HG03342 (cell line): ENCODE results near the gene PDS5A.
"Not testable (repeated sequence)": the region's sequence is repeated elsewhere in the genome, so short reads cannot be mapped to it uniquely, and the experiment has no call there.

Experiments
- ATAC-seq: cut with Tn5 transposase; IDR thresholded peaks from one replicate; pipeline ENCODE4 v1.9.1; 2021; ENCODE audit warnings: mild to moderate bottlenecking, moderate library complexity; ENCODE audit not compliant: unreplicated experiment

Gene PDS5A

GRCh38 chr4:39840516-39840915 lies 137.2 kb downstream of the PDS5A start:
- ATAC-seq: not testable (repeated sequence)

GRCh38 chr4:39840027-39840426 lies 137.7 kb downstream of the PDS5A start:
- no peak for ATAC-seq

GRCh38 chr4:39838431-39838830 lies 139.3 kb downstream of the PDS5A start:
- not testable (repeated sequence) for ATAC-seq

GRCh38 chr4:39834269-39834668 lies 143.4 kb downstream of the PDS5A start:
- no peak for ATAC-seq

GRCh38 chr4:39825741-39826231 lies 151.9 kb downstream of the PDS5A start:
- no peak for ATAC-seq

GRCh38 chr4:39825090-39825489 lies 152.6 kb downstream of the PDS5A start:
- no peak for ATAC-seq

GRCh38 chr4:39823191-39823590 lies 154.5 kb downstream of the PDS5A start:
- ATAC-seq: no peak

- no peak for ATAC-seq
Observed at GRCh38 chr4:39822662-39823061, 155.0 kb downstream of the PDS5A start.

- no peak for ATAC-seq
Observed at GRCh38 chr4:39821951-39822350, 155.8 kb downstream of the PDS5A start.

GRCh38 chr4:39820186-39820585 lies 157.5 kb downstream of the PDS5A start:
- ATAC-seq: no peak

- no peak for ATAC-seq
Observed at GRCh38 chr4:39818646-39819045, 159.1 kb downstream of the PDS5A start.

- ATAC-seq: no peak
Observed at GRCh38 chr4:39814403-39815185, 163.1 kb downstream of the PDS5A start.

- not testable (repeated sequence) for ATAC-seq
Observed at GRCh38 chr4:39813761-39814160, 163.9 kb downstream of the PDS5A start.

GRCh38 chr4:39813033-39813432 lies 164.7 kb downstream of the PDS5A start:
- not testable (repeated sequence) for ATAC-seq

GRCh38 chr4:39812500-39812899 lies 165.2 kb downstream of the PDS5A start:
- ATAC-seq: no peak

GRCh38 chr4:39808231-39808749 lies 169.4 kb downstream of the PDS5A start:
- no peak for ATAC-seq

GRCh38 chr4:39802005-39802404 lies 175.7 kb downstream of the PDS5A start:
- ATAC-seq: no peak

- not testable (repeated sequence) for ATAC-seq
Observed at GRCh38 chr4:39792976-39793375, 184.7 kb downstream of the PDS5A start.

GRCh38 chr4:39792529-39792928 lies 185.2 kb downstream of the PDS5A start:
- no peak for ATAC-seq

- ATAC-seq: no peak
Observed at GRCh38 chr4:39792128-39792527, 185.6 kb downstream of the PDS5A start.

- no peak for ATAC-seq
Observed at GRCh38 chr4:39786838-39787237, 190.9 kb downstream of the PDS5A start.

- no peak for ATAC-seq
Observed at GRCh38 chr4:39785083-39785482, 192.6 kb downstream of the PDS5A start.
